NCI-H2227 (cell line): ENCODE data around the gene SEL1L2.
A peak's percentile ranks its signal among the peaks of the same experiment; 100 is the strongest.

Experiments used
- DNase-seq: peaks from one replicate; lab custom pipeline; 2025; ENCODE audit not compliant: unreplicated experiment; lab: John Stamatoyannopoulos, UW

The SEL1L2 gene

DNA sequence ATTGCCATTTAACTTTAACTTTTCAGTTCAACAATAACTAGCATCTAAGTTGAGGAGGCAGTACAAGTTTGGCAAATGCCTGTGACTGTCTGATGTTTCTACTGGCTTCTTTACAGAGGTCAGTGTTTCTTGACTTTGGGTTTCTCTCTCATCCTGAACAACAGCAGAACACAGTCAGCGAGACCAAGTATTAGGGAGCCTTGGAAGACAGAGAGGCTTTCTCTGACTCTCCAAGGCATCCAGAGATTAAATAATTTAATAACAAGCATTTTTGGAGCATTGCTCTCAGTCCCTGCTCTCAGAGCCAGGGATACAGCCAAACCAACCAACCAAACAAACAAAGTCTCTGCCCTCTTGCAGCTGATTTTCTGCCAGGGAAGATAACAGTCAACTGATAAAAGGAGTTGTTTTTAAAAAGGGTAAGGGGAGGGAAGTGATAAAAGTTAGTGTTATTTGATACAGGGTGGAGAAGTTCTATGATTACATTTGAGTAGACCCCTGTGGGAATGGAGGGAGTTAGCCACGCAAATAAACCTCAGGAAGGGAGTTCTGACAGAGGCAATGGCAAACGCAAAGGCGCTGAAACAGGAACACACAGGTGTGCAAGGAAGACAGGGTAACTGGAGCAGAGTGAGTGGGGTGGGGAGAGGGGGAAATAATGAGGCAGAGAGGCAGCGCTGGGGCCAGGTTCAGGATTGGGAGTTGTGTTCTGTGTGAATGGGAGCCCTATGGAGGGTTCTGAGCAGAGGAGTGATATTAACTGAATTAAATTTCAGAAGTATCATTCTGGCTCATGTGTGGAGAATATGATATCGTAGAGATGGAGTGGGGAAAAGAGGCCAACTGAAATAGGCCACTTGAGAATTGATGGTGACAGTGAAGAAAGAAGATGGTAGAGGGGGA, 55.2 kb downstream of the SEL1L2 start:
- no peak for DNase-seq

DNA sequence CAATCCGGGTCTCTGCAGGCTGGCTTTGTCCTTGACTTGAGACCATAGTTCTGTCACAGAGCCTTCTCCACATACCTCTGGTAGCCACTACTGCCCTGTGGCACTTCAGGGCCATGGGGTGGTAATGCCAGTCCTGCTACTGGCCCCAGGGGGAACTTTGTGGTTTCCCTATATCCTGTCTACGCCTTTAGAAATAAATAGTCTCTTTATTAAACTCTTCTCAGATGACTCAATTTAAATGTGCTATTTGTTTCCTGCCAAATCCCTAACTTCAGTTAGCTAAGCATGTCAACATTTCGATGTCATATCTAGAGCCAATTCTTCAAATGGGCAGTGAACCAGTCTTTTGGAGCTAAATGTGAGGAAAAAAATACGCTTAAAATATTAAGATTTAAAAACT, 60.1 kb downstream of the SEL1L2 start:
- DNase-seq = no peak

GRCh38 chr20:13929836-13930235, 60.6 kb downstream of the SEL1L2 start:
- no peak for DNase-seq

GRCh38 chr20:13928901-13929300, 61.5 kb downstream of the SEL1L2 start:
- no peak for DNase-seq

DNA sequence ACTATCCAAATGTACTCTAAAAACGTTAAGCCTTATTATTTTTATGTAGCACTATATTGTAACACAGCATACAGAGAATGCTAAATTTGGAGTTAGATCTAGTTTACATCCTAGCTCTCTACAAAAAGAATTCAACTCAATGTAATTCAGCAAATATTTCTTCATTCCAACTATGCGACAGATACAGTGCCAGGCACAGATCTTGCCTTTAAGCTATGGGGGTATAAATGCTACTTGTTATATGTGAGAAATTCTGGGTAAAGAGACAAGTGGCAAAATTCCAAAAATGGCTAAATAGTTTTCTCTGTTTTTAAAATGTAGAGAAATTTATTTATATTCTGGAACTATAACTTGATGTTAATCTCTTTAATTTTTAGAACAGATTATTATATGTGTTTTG, 63.2 kb downstream of the SEL1L2 start:
- DNase-seq = no peak

DNA sequence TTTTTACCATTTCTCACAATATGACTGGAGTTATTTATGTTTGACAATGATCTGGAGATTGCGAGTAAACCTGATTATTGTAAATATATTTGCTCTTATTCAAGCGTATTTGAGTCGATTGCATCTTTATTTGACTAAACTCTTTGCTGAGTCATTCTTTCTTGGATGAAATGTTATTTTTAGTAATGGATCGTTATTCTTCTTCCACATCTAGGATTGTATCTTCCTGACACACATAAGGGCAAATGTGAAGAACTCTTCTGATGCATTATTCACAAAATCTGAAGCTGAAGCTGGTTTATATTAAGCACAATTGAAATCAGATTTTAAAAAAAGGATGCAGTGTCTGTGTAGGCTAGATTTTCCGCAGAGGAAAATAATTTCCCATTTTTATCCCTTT, 68.2 kb downstream of the SEL1L2 start:
- DNase-seq = no peak

DNA sequence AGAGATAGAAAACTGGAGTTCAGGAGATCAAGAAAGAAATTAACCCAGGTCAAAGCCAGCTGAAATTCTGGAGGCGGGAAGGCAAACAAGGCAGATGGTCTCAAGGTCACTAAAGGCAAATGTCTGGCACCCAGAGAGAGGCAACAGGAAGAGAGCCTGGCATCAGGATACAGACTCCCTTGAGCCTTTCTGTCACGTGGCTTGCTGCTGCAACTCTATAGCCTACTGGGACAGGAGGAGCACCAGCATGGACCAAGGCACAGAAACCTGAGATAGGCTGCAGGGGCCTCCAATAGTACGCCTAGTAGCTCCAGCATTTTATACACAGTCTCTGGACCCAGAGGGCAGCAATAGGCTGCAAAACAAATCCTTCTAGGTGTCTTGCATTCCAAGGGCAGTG, 75.1 kb downstream of the SEL1L2 start:
- no peak for DNase-seq

DNA sequence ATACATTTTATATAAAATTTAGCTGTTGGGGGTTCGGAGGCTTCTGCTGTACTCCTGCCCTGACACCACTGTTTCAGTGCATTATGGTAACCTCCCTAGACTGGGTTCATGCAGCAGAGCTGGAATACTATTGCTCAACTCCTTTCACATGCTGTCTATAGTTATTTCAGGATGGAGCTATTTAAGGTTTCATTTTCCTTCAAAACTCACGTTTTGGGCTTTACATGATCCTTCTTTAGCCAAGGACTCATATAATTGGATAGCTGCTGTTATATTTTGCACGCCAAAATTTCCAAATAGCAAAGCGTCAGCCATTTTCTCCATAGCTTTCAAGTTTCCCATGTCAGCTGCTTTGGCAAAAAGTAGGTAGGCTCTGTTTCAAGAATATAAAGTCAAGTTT, 76.8 kb downstream of the SEL1L2 start:
- DNase-seq = no peak

- DNase-seq = no peak
Measured at GRCh38 chr20:13913131-13913530, 77.3 kb downstream of the SEL1L2 start.

DNA sequence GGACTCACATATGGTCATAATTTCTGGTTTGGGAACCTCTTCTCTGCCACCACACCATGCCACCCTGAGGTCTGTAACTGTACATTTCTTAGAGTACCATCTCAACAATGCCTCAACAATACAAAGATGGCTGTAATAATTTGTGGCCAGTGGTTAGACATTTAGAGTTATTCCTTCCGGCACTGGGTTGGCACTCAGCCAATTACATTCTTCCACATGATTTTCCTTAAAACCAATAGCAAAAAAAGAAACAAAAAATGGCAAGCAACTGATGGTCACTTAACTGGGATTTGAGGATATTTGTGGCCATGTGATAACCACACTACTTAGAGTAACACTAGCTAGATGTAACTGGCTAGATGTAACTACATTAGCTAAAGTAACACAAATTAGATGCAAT, 79.9 kb downstream of the SEL1L2 start:
- no peak for DNase-seq

DNA sequence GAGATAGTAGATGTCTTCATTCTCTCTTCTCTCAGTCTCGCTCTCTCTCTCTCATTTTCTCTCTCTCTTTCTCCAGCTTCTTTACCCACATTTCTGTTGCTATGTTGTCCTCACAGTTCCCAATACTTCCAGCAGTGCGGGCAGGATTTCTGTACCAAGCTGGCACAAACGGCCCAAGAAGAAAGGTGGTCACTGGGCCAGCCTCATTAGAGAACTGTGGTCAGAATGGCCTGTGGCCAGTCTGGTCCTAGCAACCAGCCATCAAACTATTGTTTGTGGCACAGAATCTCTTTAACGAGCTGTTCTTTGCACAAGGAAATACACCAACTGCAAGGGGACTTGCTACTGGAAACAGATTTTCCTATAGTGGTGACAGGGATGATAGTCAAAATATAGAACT, 81.3 kb downstream of the SEL1L2 start:
- DNase-seq = no peak

DNA sequence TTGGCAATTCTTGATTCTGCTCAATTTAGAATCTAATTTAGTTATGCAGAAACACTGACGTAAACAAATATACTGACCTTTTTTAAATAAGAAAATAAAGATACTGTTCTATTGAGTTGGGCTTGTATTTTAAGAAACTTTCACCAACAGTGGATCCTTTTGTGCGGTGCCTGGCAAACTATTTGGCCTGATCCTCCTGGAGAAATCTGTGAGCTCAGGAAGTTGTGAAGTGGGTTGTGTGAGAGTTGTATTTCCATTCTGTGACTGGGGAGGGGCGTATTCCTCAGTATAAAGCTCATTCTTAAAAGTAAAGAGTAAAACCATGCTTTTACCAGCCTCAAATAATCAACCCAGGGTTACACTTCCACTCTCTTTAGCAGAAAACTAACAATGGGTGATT, 85.6 kb downstream of the SEL1L2 start:
- no peak for DNase-seq

DNA sequence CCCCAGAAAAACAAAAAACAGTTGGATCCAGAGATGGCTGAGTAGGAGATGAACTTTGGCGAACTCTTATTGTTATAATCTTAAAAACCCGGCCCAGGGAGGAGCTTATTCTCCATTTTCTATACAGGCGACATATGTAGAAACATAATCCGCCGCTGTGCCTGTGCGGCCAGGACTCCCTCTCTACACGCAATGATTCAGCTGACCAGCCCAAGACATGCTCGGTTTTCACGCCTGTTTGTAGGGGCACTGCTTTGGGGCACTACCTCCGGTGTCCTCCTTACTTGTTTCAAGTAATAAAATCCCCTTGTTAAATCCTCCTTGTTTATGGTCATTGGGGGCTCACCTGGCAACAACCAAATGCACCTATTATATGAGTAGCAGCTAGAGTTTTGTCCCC, 89.9 kb downstream of the SEL1L2 start:
- DNase-seq = no peak

- no peak for DNase-seq
Measured at GRCh38 chr20:13898012-13898612, 92.3 kb downstream of the SEL1L2 start.

DNA sequence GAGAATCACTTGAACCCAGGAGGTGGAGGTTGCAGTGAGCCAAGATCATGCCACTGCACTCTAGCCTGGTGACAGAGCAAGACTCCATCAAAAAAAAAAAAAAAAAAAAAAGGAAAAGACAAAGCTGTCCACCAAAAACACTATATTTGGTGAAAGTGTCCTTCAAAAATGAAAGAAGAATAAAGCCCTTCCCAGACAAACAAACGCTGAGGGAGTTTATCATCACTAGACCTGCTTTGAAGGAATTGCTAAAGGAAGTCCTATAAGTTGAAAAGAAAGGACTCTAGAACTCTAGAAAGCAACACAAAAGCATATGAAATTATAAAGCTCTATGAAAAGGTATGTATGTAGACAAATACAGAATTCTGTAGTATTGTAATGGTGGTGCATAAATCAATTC, 98.8 kb downstream of the SEL1L2 start:
- no peak for DNase-seq

DNA sequence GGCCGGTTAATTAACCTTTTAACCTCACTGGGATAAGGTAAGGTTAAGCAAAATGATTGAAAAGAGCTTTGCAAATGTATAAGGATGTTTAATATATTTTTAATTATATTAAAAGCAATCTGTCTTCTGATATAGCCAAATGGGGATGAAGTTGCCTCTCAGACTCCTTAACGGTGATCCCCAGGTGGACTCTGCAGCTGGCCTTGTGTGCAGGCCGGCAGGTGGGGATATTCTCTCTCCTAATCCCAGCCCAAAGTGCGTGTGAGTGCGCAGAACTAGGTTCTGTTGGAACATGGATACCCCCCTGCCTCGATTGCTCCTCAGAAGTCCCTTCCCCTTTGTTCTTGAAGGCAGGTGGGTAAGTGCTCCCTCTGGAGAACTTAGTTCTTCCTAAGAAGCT, 105.6 kb downstream of the SEL1L2 start:
- DNase-seq = no peak

DNA sequence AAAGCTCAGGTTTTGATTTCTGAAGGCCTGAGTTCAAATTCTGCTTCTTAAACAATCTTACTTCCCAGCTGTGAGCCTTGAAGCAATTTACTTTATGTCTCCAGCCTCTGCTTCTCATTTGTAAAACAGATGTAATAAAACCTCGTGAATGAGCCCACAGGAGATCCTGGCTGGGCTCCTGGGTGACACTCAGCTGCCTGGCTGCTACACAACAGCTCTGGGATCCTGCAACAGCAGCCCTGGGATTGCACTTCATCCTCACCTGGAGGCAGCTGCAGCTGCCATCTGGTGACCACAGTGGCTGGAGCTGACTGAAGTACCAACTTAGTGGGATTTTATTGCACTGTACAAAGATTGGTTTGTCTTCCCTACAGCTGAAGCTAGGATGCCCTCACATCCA, 107.0 kb downstream of the SEL1L2 start:
- no peak for DNase-seq

DNA sequence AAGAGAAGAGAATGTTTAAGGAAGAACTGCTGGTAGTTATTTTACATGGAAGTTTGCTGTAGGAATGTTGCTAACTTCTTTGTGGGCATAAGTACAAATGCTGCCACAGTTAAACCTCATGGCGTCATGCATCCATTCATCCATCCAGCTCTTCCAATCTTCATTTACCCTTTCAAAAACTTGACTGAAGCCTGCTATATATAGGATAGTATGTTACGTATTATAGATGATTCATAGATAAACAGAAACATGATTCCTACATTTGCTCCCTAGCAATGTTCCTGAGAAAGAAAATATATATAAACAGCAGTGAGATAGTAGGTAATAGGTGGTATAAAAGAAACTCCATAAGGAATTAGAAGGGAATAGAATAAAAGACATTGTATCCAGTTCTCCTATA, 111.8 kb downstream of the SEL1L2 start:
- no peak for DNase-seq

GRCh38 chr20:13877793-13878192, 112.6 kb downstream of the SEL1L2 start:
- peak; percentile 35 for DNase-seq

DNA sequence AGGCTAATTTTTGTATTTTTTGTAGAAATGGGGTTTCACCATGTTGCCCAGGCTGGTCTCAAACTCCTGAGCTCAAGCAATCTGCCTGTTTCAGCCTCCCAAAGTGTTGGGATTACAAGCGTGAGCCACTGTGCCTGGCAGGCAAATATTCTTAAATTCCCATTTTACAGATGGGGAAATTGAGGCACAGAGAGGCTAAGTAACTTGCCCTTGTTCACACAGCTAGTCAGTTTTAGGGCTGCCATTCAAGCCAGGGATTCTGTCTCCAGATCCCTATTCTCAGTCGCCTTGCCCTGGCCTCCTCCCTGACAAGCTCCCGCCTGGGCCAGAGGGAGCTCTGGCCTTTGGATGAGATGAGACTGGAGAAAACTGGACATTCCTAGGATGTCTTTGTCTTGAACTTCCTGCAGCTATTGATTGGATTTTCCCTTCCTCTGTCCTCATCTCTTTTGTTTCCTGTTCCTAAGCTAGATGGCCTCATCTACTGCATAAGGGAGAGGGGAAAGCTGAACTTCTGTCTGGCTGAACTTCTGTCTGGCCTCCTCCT, 115.1 kb downstream of the SEL1L2 start:
- DNase-seq = no peak

DNA sequence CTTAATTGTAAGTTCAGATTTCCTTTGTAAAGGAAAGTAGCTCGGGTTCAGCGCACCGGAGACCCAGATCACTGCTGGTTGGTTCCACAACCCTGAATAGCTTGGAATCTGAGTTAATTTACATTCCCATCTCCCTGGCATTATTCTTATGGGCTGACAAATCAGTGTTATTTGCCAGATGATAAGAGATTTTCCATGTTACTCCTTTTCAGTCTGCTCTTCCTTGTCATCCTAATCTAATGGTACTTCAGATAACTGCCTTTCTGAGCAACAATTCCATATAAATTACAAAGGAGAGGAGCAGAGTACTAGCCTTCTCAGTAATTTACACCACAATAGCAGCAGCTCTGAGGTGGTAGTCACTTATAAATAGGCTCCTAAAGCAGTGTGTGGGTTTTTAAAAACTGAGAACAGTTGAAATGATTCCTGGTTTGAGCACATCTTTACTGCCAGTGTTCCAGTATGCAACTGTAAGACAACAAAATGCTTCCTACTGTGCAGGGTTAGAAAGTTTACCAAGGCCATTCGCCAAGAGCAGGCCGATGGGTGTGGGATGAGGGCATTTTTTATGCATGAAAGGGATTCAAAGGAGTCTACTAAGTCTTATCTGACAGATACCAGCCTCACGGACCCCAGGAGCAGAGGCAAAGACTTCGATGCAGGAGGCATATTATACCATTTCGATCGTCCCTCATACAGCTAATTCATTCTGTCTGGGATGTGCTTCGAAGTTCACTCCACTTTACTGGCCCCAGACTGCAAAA, 115.8 kb downstream of the SEL1L2 start:
- DNase-seq = peak; percentile 74

DNA sequence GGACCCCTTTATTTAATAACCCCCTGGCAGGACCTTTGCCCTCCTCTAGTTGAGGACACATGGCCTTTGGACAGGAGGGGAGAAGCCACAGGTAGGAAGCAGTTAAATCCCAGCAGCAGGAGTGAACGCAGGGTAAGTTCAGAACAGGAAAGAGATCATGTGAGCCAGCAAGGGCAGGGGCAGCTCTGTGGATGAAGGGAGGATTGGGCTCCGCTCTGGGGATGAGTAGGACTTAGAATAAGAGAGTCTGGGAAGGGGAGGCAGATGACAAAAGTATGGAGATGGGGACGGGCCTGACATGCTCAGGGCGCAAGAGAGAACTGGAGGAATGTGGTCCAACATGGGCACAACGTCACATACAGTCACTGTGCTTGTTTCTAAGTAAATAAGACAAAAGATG, 116.6 kb downstream of the SEL1L2 start:
- DNase-seq = peak; percentile 32
